Measurements from ENCODE around the gene CALCR.

The CALCR gene

DNA sequence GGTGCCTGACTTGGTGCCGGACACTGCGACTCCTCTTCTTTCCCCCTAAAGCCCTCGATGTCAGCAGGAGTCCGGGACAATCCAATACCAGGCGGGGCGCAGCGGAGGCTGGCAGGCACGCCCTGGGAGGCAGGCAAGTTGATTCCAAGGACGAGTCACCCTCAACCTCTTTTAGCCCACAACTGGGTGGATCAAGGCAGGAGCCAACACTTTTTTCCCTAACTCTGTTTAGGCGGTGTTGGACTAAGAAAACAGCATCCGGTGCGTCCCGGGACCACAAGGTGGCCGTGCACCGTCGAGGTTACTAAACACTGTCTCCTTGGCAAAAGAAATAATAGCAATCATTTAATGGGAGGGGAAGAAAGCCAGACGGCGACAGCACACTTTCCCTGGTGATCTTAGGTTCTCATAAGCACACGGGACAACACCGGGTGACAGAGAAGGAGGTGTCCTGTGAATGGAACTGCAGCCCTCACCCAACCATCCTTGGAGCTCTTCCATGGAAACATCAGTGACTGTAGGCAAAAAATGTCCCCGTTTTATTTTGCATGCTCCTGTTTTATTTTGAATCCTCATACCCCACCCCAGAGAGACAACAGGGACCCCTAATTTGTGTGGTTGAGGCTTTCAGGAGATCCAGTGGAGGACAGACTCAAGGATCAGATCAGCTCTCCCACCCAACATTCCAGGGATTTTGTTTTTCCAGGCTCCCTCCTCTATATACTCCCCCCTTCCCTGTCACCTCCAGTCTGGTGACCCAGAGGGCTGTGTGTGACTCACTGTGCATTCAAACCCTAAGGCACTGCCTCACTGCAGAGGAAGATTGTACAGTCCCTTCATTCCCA, 1.3 kb upstream of the CALCR start:
- TF ChIP-seq, protein P1, sequence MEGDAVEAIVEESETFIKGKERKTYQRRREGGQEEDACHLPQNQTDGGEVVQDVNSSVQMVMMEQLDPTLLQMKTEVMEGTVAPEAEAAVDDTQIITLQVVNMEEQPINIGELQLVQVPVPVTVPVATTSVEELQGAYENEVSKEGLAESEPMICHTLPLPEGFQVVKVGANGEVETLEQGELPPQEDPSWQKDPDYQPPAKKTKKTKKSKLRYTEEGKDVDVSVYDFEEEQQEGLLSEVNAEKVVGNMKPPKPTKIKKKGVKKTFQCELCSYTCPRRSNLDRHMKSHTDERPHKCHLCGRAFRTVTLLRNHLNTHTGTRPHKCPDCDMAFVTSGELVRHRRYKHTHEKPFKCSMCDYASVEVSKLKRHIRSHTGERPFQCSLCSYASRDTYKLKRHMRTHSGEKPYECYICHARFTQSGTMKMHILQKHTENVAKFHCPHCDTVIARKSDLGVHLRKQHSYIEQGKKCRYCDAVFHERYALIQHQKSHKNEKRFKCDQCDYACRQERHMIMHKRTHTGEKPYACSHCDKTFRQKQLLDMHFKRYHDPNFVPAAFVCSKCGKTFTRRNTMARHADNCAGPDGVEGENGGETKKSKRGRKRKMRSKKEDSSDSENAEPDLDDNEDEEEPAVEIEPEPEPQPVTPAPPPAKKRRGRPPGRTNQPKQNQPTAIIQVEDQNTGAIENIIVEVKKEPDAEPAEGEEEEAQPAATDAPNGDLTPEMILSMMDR (IDR thresholded peaks at IDR 0.05; ENCODE audit: control extremely low read depth, extremely low read depth, low read depth, missing control alignments) = no peak
- peak; percentile 5 for DNase-seq (ENCODE audit: extremely low spot score)
- ChIA-PET POLR2A (no interaction called here), CTCF (interaction anchor here (1.2 to 1.8 kb wide), 2 partner anchors 10 to 16 kb away, joined by 3 to 4 read pairs; no protein-coding TSS in a partner anchor)

DNA sequence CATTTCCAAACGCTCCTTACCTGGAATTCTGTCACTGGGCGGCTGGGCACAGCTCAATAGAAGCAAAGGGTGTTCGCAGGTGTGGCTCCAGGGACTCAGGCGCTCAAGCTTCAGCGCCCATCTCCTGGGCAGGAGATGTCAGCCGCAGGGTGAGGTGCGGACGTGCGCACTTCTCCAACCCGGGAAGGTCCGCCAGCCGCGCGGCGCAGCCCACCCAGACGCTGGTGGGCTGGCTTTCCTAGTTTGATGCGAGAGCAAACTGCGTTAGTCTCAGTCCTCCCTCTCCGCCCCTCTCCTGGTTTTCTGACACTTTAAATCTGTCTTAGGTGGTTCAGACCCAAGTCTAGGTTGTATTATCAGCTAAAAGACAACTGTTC, 267 bp downstream of the CALCR start:
- POLR2A ChIA-PET = no interaction called here
- DNase-seq (ENCODE audit: extremely low spot score) = no peak

DNA sequence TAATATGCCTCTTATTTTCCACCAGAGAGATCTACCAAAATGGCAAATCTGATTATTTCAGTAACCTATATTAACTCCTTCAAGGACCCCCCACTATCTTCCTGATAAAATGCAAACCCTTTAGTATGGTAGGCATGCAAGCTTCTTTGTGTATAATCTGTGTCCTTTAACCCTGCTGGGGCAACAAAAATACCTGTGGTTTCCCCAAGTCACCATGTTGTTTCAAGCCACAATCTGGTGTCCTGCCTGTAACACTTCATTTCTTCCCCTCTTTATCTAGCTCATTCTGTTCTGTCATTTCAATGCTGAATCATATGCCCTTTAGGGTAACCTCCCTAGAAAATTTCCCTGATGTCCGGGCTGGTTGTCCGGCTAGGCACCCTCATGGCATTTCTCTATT, 5.3 kb downstream of the CALCR start:
- ChIA-PET POLR2A (no interaction called here), CTCF (interaction anchor here (1.2 kb wide), 1 partner anchor 19 kb away, joined by 3 read pairs; no protein-coding TSS in a partner anchor)
- no peak for DNase-seq (ENCODE audit: extremely low spot score)
- TF ChIP-seq, protein P1 (IDR thresholded peaks at IDR 0.05; ENCODE audit: control extremely low read depth, extremely low read depth, low read depth, missing control alignments) = no peak

More for the DNA sequence above, 267 bp downstream of the CALCR start:
- CTCF ChIA-PET = interaction anchor here (1.2 kb wide), 1 partner anchor 14 kb away, joined by 3 read pairs; no protein-coding TSS in a partner anchor
- TF ChIP-seq, protein P1 (IDR thresholded peaks at IDR 0.05; ENCODE audit: control extremely low read depth, extremely low read depth, low read depth, missing control alignments) = no peak

DNA sequence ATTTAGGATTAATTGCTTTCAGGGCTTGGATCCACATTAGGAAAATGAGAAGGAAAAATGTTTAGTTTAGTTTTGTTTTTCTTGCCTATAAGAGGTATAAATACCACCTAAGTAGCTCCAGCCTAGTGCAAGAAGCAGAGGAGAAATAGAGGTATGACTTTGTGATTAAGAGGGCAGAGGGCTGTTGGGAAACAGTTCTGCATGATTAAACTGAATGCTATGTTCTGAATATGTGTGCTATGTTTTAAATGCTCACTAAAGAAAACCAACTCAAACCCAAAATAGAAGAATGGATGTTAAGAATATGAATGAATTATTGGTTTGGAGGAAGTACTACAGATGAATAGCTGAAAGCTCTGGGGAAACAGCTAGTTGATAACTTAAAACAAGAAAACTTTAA, 7.6 kb downstream of the CALCR start:
- POLR2A ChIA-PET = no interaction called here
- no peak for DNase-seq (ENCODE audit: extremely low spot score)
- TF ChIP-seq, protein P1 (IDR thresholded peaks at IDR 0.05; ENCODE audit: control extremely low read depth, extremely low read depth, low read depth, missing control alignments) = no peak
- CTCF ChIA-PET = interaction anchor here (1.1 kb wide), 1 partner anchor 9 kb away, joined by 4 read pairs; no protein-coding TSS in a partner anchor

DNA sequence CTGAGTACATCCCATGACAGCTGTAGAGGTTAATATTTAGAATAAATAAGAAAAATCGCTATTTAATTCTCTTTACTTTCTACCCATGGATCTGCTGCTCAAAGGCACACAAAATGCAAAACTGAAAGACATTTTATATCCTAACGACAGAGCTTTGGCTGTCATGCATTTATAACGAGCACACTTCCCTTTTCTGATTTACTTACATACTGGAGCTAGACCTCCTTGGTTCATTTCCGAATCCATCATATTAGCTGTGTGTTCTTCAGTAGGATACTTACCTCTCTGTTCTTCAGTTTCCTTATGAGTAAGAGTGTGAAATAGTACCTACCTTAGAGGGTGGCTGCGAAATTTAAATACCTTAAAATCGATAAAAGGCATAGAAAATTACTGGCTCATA, 10.9 kb downstream of the CALCR start:
- TF ChIP-seq, protein P1 (IDR thresholded peaks at IDR 0.05; ENCODE audit: control extremely low read depth, extremely low read depth, low read depth, missing control alignments) = no peak
- no peak for DNase-seq (ENCODE audit: extremely low spot score)
- POLR2A ChIA-PET = no interaction called here
- CTCF ChIA-PET = no interaction called here

DNA sequence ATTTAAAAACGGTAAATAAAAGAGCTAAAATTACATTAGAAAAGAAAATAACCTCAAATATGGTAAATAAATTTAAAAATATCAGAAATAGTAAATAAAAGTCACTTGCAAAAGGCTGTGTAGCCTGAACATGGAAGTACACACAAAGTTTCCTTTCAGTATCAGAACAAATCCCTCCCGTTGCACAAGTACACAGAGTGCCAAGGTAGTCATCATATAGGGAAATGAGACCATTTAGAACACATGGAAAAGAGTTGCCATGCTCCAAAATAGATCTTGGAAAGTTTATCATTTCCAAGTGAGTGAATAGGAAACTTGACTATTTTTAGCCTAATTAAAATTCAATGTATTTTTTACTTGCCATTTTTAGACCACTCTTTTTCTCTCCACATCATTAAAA, 11.6 kb downstream of the CALCR start:
- no peak for DNase-seq (ENCODE audit: extremely low spot score)
- ChIA-PET CTCF (interaction anchor here (1.3 to 2.1 kb wide), 3 partner anchors 9 to 13 kb away, joined by 4 to 8 read pairs (median 7); no protein-coding TSS in a partner anchor), POLR2A (no interaction called here)
- TF ChIP-seq, protein P1 (IDR thresholded peaks at IDR 0.05; ENCODE audit: control extremely low read depth, extremely low read depth, low read depth, missing control alignments) = no peak

All from GM10248 (cell line).